A549 (cell line): ENCODE measurements around the gene GSDMA.
"Not testable (repeated sequence)": the region's sequence is repeated elsewhere in the genome, so short reads cannot be mapped to it uniquely, and the experiment has no call there.

Source experiments
- EP300 ChIP-seq, 2 experiments: fragments of >200 bp; sonication (Bioruptor Twin); formaldehyde crosslinking; IDR thresholded peaks; 2 replicates in 1 of 2; 3 replicates in 1 of 2; pipeline ENCODE4 v1.6.1; 2016 to 2017
- RAD21 ChIP-seq, 2 experiments: fragments of >200 bp in 1 of 2; sonication (Bioruptor Twin) in 1 of 2; formaldehyde crosslinking in 1 of 2; IDR thresholded peaks in 1 of 2; conservative IDR thresholded peaks in 1 of 2; 2 replicates in 1 of 2; 3 replicates in 1 of 2; pipeline ENCODE4 v1.6.1; 2012 to 2018; ENCODE audit warnings: inconsistent platforms in 1 of 2
- TF ChIP-seq, protein P1 (sequence below): fragments of >200 bp; sonication (Bioruptor Twin); formaldehyde crosslinking; IDR thresholded peaks from 3 replicates; pipeline ENCODE4 v1.5.1; 2016

- TF ChIP-seq EP300 (IDR thresholded peaks at IDR 0.05); RAD21 (conservative IDR thresholded peaks at IDR 0.05 in 1 of 2, IDR thresholded peaks at IDR 0.05 in 1 of 2): not testable (repeated sequence)
- TF ChIP-seq, protein P1, sequence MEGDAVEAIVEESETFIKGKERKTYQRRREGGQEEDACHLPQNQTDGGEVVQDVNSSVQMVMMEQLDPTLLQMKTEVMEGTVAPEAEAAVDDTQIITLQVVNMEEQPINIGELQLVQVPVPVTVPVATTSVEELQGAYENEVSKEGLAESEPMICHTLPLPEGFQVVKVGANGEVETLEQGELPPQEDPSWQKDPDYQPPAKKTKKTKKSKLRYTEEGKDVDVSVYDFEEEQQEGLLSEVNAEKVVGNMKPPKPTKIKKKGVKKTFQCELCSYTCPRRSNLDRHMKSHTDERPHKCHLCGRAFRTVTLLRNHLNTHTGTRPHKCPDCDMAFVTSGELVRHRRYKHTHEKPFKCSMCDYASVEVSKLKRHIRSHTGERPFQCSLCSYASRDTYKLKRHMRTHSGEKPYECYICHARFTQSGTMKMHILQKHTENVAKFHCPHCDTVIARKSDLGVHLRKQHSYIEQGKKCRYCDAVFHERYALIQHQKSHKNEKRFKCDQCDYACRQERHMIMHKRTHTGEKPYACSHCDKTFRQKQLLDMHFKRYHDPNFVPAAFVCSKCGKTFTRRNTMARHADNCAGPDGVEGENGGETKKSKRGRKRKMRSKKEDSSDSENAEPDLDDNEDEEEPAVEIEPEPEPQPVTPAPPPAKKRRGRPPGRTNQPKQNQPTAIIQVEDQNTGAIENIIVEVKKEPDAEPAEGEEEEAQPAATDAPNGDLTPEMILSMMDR, result not testable (repeated sequence)
Observed at GRCh38 chr17:40010946-40011500, 48.2 kb downstream of the GSDMA start.
